RWPE1 (cell line): ENCODE measurements around the gene TMEM147.

Source experiments
- CTCF ChIA-PET: fragments of 350-600 bp; sonication (Branson Sonifier 250); formaldehyde crosslinking; extraction: SDS; loops from one replicate; lab custom pipeline; 2021; lab: Yijun Ruan, JAX
- POLR2A ChIA-PET: fragments of 400-600 bp; formaldehyde crosslinking; extraction: SDS; loops from one replicate; lab custom pipeline; 2020; ENCODE audit warnings: antibody characterized with exemption; ENCODE audit not compliant: low non-redundant PET; lab: Yijun Ruan, JAX
- DNase-seq: peaks from one replicate; pipeline ENCODE4 v3.0.0; 2012; ENCODE audit warnings: low spot score
- H3K27ac ChIP-seq: fragments of 450-650 bp; 2 replicates; pipeline ENCODE4 v1.5.1; 2017
- TF ChIP-seq, protein P1 (sequence below): fragments of 450-650 bp; conservative IDR thresholded peaks from 2 replicates; pipeline ENCODE4 v1.5.1; 2017; ENCODE audit warnings: low read depth, mild to moderate bottlenecking

The TMEM147 gene

DNA sequence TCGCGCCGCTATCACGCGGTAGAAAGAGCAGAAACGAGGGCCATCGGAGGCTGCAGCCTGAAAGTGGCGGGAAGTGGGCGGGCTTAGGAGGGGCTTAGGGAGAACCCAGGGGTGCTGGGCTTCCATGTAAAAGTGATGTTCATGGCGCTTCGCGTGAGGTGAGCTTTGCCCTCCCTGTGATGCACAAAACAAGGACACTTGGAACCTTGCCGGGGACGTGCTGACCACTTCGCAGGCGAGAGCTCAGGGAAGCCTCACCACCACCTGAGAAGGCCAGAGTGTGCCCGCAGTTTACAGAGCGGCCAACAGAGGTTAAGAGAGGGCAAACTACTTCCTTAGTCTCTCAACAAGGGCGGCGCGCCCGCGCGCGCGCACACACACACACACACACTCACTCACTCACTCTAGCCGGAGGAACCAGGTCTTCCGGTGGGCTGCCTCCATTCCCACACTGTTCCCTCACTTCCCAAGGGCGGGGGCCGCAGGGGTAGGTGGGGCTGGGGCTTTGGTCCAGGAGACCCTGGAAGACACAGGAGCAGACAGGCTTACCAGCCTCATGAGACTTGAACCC is 11.5 kb upstream of the TMEM147 start:
- H3K27ac ChIP-seq, result no peak overlapping the region
- CTCF ChIA-PET, result no interaction called here
- DNase-seq, result no peak
- TF ChIP-seq, protein P1, sequence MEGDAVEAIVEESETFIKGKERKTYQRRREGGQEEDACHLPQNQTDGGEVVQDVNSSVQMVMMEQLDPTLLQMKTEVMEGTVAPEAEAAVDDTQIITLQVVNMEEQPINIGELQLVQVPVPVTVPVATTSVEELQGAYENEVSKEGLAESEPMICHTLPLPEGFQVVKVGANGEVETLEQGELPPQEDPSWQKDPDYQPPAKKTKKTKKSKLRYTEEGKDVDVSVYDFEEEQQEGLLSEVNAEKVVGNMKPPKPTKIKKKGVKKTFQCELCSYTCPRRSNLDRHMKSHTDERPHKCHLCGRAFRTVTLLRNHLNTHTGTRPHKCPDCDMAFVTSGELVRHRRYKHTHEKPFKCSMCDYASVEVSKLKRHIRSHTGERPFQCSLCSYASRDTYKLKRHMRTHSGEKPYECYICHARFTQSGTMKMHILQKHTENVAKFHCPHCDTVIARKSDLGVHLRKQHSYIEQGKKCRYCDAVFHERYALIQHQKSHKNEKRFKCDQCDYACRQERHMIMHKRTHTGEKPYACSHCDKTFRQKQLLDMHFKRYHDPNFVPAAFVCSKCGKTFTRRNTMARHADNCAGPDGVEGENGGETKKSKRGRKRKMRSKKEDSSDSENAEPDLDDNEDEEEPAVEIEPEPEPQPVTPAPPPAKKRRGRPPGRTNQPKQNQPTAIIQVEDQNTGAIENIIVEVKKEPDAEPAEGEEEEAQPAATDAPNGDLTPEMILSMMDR, result no peak
- POLR2A ChIA-PET, result no interaction called here

DNA sequence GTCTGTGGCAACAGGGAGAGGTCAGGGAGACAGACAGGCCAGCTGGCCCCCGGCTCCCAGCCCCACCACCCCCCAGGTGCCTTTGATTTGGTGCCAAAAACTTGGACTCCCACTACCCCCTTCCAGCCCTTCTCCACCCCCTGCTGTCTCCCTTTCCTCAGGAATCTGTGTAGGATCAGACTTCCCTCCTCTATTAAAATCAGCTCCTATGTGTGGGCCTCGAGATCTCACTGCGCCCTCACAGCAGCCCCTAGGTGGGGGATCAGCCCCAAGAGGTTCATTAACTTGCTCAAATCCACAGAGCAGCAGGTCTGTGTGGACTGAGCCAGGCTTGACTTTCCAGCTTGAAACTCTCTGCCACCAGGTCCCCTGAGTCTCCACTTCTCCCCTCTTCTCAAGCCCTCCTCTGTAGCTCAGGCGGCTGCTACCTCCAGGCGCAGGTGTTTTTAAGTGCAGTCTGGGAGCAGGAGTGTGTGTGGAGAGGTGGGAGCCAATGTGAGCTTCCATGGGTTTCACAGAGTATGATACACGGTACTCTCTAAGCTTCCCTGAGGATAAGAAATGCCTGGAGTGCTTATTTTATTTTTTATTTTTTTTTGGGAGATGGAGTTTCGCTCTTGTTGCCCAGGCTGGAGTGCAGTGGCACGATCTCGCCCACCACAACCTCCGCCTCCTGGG is 10.5 kb upstream of the TMEM147 start:
- CTCF ChIA-PET, result no interaction called here
- no peak for DNase-seq

DNA sequence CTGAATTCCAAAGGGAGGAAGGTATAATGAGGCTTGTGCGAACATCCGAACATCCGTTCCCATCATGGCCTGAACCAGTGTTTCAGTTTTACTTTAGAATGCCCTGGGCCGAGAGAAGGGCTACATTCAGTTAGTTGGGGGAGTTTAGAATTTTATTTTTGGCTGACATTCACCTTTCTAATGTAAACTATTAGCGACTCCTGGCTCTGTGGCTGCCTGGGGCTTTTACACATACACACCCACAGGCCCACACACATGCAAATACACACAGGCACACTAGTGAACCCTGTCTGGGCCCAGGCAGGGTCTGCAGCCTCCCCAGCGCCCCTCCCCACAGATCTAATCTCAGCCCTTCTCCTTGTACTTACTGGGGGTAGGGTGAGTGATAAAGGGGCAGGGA is 6.1 kb upstream of the TMEM147 start:
- DNase-seq, result no peak
- H3K27ac ChIP-seq, result no peak overlapping the region
- CTCF ChIA-PET, result no interaction called here
- POLR2A ChIA-PET, result no interaction called here
- TF ChIP-seq, protein P1, result no peak

More for the DNA sequence above, 10.5 kb upstream of the TMEM147 start:
- POLR2A ChIA-PET, result interaction anchor here (0.6 kb wide), 1 partner anchor 115 kb away, joined by 8 read pairs; no protein-coding TSS in a partner anchor
- no peak overlapping the region for H3K27ac ChIP-seq
- TF ChIP-seq, protein P1, result no peak

DNA sequence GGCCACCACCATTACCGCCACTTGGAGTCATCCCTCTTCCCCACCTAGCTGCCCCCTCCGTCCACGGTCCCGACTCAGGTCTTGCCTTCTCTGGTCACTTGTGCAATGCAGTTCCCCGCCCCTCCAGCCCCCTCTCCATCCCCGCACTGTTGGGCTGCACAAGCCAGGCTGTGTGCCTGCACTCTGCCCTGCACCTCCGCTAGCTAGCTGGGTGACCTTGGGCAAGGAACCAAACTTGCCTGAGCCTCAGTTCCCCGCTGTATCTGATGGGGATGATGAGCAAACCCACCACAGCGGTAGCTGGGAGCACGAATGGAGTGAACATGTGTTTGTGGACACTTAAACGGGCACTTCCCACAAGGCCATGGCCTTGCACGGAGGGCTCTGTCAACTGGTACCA is 5.6 kb upstream of the TMEM147 start:
- H3K27ac ChIP-seq, result no peak overlapping the region
- TF ChIP-seq, protein P1, result no peak
- DNase-seq, result no peak
- CTCF ChIA-PET, result no interaction called here
- POLR2A ChIA-PET, result no interaction called here

DNA sequence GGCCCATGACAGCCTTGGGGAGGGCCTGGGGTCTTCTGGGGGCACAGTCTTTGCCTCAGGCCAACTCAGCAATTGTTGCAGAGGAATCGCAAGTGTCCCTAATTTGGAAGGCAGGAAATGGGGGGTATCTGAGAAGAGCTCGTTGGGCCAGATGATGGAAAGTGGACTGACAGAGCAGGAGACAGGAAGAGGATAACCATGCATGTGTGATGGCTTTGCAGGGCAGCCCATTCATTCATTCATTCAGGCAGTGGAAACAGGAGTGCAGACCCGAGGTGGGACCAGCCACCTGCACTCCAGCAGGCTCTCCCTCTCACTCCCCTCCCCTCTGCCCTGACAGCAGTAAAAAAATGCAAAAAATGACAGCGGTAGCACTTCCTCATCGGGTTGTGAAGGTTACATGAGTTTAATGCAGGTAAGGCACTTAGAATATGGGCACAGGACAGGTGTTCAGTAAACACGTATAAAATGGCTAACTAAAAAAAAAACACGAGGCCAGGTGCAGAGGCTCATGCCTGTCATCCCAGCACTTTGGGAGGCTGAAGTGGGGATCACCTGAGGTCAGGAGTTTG is 5.0 kb upstream of the TMEM147 start:
- no peak overlapping the region for H3K27ac ChIP-seq
- POLR2A ChIA-PET, result no interaction called here
- CTCF ChIA-PET, result no interaction called here
- DNase-seq, result no peak
- TF ChIP-seq, protein P1, result no peak

DNA sequence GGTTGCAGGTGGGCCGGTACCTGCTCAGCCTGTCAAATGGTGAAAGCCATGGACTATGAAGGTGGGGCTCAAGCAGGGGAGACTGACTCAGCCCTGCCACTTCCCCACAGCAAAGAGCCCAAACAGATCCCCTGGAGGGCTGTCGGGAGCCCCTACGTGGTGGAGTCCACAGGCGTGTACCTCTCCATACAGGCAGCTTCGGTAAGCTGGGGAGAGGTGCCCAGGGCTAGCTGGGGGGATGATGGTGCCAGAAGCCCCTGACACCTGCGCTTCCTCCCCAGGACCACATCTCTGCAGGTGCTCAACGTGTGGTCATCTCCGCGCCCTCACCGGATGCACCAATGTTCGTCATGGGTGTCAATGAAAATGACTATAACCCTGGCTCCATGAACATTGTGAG is 3.2 kb upstream of the TMEM147 start:
- TF ChIP-seq, protein P1, result no peak
- no peak for DNase-seq
- ChIA-PET POLR2A (no interaction called here), CTCF (interaction anchor here (0.6 to 1.1 kb wide), 2 partner anchors 32 to 235 kb away, joined by 3 to 4 read pairs; no protein-coding TSS in a partner anchor)
- H3K27ac ChIP-seq, result no peak overlapping the region
